IMR-90 (cell line): ENCODE measurements around the gene GJC1.

Experiments used
- CEBPB ChIP-seq: IDR thresholded peaks from 2 replicates; pipeline ENCODE4 v1.6.1; 2012; ENCODE audit warnings: low read depth, low read length, improper control_type of control experiment
- CHD1 ChIP-seq: IDR thresholded peaks from 2 replicates; pipeline ENCODE4 v1.6.1; 2012; ENCODE audit warnings: low read depth, low read length, improper control_type of control experiment
- FOS ChIP-seq: fragments of 150-350 bp; IDR thresholded peaks from 2 replicates; pipeline ENCODE4 v1.6.1; 2016; ENCODE audit warnings: low read depth, low read length
- MAFK ChIP-seq: IDR thresholded peaks from 2 replicates; pipeline ENCODE4 v1.6.1; 2012; ENCODE audit warnings: low read depth, low read length, improper control_type of control experiment
- MAZ ChIP-seq: IDR thresholded peaks from 2 replicates; pipeline ENCODE4 v1.6.1; 2012; ENCODE audit warnings: low read depth, mild to moderate bottlenecking, low read length, improper control_type of control experiment, moderate library complexity, borderline replicate concordance
- MXI1 ChIP-seq: IDR thresholded peaks from 2 replicates; pipeline ENCODE4 v1.6.1; 2012; ENCODE audit warnings: low read depth, mild to moderate bottlenecking, low read length, moderate library complexity, borderline replicate concordance
- POLR2A ChIP-seq: IDR thresholded peaks from 2 replicates; pipeline ENCODE4 v1.6.1; 2012; ENCODE audit warnings: mild to moderate bottlenecking, low read depth, low read length
- RAD21 ChIP-seq: IDR thresholded peaks from 2 replicates; pipeline ENCODE4 v1.6.1; 2012; ENCODE audit warnings: low read length, improper control_type of control experiment
- RFX5 ChIP-seq: IDR thresholded peaks from 2 replicates; pipeline ENCODE4 v1.8.0; 2012; ENCODE audit warnings: low read depth, mild to moderate bottlenecking, low read length, moderate library complexity
- SMC3 ChIP-seq: fragments of 150-350 bp; IDR thresholded peaks from 2 replicates; pipeline ENCODE4 v1.6.1; 2016; ENCODE audit warnings: low read depth, mild to moderate bottlenecking, antibody characterized with exemption, low read length, moderate library complexity
- TF ChIP-seq, protein P1 (sequence below): conservative IDR thresholded peaks from 2 replicates; pipeline ENCODE4 v1.5.1; 2012; ENCODE audit warnings: mild to moderate bottlenecking, low read depth, low read length, improper control_type of control experiment

DNA sequence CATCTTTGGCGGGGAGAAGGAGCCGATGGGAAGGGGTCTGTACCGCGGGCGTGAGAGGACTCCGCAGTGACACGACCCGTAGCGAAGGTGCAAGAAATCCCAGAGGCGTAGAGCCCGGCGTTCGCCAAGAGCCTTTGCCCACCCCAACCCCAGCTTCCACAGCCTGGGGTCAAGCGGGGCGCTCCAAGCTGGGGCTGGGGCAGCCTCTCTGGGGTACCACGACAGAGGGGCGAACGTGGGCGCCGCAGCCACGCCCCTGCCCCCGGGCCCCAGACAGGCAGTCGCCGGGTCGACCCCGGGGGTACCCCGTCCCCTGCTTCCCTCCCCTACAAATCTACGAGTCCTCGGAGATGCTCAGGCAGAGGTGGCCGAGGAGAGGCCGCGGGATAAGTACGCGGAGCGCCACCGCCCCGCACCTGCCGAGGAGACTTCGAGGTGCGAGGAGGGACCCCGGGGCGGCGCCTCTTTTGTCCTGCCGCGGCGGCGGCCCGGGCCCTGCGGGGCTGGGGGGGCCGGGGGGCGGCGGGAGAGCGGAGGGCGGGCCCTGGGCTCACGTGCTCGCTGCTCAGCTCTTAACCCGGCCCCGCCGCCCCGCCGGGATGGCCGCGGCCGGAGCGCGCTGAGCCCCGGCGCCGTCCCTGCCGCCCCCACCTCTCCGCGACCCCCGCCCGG, 71.5 kb downstream of the GJC1 start, which contains the start of gene ADAM11:
- TF ChIP-seq MAFK (no peak), POLR2A (no peak), RAD21 (no peak), CEBPB (no peak), RFX5 (no peak), CHD1 (no peak), MAZ (no peak), MXI1 (no peak), SMC3 (no peak), FOS (no peak)
- TF ChIP-seq, protein P1, sequence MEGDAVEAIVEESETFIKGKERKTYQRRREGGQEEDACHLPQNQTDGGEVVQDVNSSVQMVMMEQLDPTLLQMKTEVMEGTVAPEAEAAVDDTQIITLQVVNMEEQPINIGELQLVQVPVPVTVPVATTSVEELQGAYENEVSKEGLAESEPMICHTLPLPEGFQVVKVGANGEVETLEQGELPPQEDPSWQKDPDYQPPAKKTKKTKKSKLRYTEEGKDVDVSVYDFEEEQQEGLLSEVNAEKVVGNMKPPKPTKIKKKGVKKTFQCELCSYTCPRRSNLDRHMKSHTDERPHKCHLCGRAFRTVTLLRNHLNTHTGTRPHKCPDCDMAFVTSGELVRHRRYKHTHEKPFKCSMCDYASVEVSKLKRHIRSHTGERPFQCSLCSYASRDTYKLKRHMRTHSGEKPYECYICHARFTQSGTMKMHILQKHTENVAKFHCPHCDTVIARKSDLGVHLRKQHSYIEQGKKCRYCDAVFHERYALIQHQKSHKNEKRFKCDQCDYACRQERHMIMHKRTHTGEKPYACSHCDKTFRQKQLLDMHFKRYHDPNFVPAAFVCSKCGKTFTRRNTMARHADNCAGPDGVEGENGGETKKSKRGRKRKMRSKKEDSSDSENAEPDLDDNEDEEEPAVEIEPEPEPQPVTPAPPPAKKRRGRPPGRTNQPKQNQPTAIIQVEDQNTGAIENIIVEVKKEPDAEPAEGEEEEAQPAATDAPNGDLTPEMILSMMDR, result no peak
